Middle frontal gyrus (tissue), 1 donor: ENCODE data around the gene NEU2.
"Not testable (repeated sequence)": the region's sequence is repeated elsewhere in the genome, so short reads cannot be mapped to it uniquely, and the experiment has no call there.

Experiments used
- DNase-seq: peaks from one replicate; pipeline ENCODE4 v3.0.0-alpha.2; 2015; ENCODE audit warnings: low spot score; ENCODE audit errors: extremely low spot score

Gene NEU2

GRCh38 chr2:233034091-233034882 is 1.8 kb downstream of the NEU2 start:
- no peak for DNase-seq

GRCh38 chr2:233035426-233036161 is 3.1 kb downstream of the NEU2 start:
- DNase-seq = no peak

GRCh38 chr2:233036162-233036838 is 3.8 kb downstream of the NEU2 start:
- no peak for DNase-seq

GRCh38 chr2:233037078-233037477 is 4.6 kb downstream of the NEU2 start:
- DNase-seq = no peak

- DNase-seq = no peak
These were observed 6.9 kb downstream of the NEU2 start for GRCh38 chr2:233039212-233039845.

GRCh38 chr2:233039846-233040530 is 7.5 kb downstream of the NEU2 start:
- DNase-seq = no peak

- no peak for DNase-seq
These were observed 8.1 kb downstream of the NEU2 start for GRCh38 chr2:233040571-233040970.

- DNase-seq = no peak
These were observed 9.4 kb downstream of the NEU2 start for GRCh38 chr2:233041722-233042323.

GRCh38 chr2:233042549-233042948 is 10.1 kb downstream of the NEU2 start:
- DNase-seq = no peak

- no peak for DNase-seq
These were observed 12.6 kb downstream of the NEU2 start for GRCh38 chr2:233044974-233045605.

- no peak for DNase-seq
These were observed 14.7 kb downstream of the NEU2 start for GRCh38 chr2:233047206-233047605.

- DNase-seq = peak; percentile 55
These were observed 15.2 kb downstream of the NEU2 start for GRCh38 chr2:233047667-233048066.

GRCh38 chr2:233048569-233049193 is 16.2 kb downstream of the NEU2 start:
- no peak for DNase-seq

- DNase-seq = no peak
These were observed 16.8 kb downstream of the NEU2 start for GRCh38 chr2:233049194-233049761.

GRCh38 chr2:233051241-233052149 is 19.0 kb downstream of the NEU2 start:
- DNase-seq = no peak

GRCh38 chr2:233052517-233052916 is 20.0 kb downstream of the NEU2 start:
- DNase-seq = not testable (repeated sequence)

GRCh38 chr2:233053928-233054784 is 21.7 kb downstream of the NEU2 start:
- DNase-seq = no peak
